Astrocyte of the cerebellum (primary cell): ENCODE measurements around the gene HECTD3.
"Not testable (repeated sequence)": the region's sequence is repeated elsewhere in the genome, so short reads cannot be mapped to it uniquely, and the experiment has no call there.

Experiments
- DNase-seq: peaks from one replicate; pipeline ENCODE4 v3.0.0-alpha.2; 2011; ENCODE audit warnings: low read depth
- H3K4me3 ChIP-seq: 2 replicates; pipeline ENCODE4 v1.5.1; 2011; ENCODE audit warnings: mild to moderate bottlenecking, low read depth, low read length, moderate library complexity
- CTCF ChIP-seq: IDR thresholded peaks from 2 replicates; pipeline ENCODE4 v1.5.1; 2012; ENCODE audit warnings: low read length, low read depth, moderate library complexity, mild to moderate bottlenecking; ENCODE audit errors: missing control alignments
- in situ Hi-C: cut with HindIII; loops from 2 replicates; pipeline ENCODE4 v1.10.0; 2017; ENCODE audit warnings: low sequenced_read_pairs

The HECTD3 gene

GRCh38 chr1:45004281-45004920, 6.7 kb downstream of the HECTD3 start:
- in situ Hi-C loops, result no loop called here
- no peak for TF ChIP-seq CTCF
- DNase-seq, result no peak
- H3K4me3 ChIP-seq, result no peak overlapping the region

GRCh38 chr1:45003741-45004140, 7.4 kb downstream of the HECTD3 start:
- in situ Hi-C loops, result no loop called here
- no peak for DNase-seq
- no peak for TF ChIP-seq CTCF
- no peak overlapping the region for H3K4me3 ChIP-seq

- no peak overlapping the region for H3K4me3 ChIP-seq
- in situ Hi-C loops, result no loop called here
- DNase-seq, result no peak
- TF ChIP-seq CTCF, result no peak
Observed at GRCh38 chr1:45002650-45003645, 8.2 kb downstream of the HECTD3 start.

- in situ Hi-C loops, H3K4me3 ChIP-seq, DNase-seq: not testable (repeated sequence)
Observed at GRCh38 chr1:45001576-45001975, 9.5 kb downstream of the HECTD3 start.

GRCh38 chr1:45001011-45001481, 10.1 kb downstream of the HECTD3 start:
- in situ Hi-C loops, result no loop called here
- TF ChIP-seq CTCF, result no peak
- no peak for DNase-seq
- H3K4me3 ChIP-seq, result no peak overlapping the region

- TF ChIP-seq CTCF, result no peak
Observed at GRCh38 chr1:44999232-44999631, 11.9 kb downstream of the HECTD3 start.

More at GRCh38 chr1:44999232-44999631, 11.9 kb downstream of the HECTD3 start:
- in situ Hi-C loops, result no loop called here
- DNase-seq, result no peak
- no peak overlapping the region for H3K4me3 ChIP-seq
